HL-60 (cell line): ENCODE results near the gene ATP10A.

ENCODE experiments used
- DNase-seq, 2 experiments: peaks; one replicate each; pipeline ENCODE4 v3.0.0-alpha.2; 2010 to 2020; ENCODE audit warnings: low read depth in 1 of 2, low spot score in 1 of 2
- H3K27ac ChIP-seq: fragments of 250-450 bp; sonication (Bioruptor Pico); replicated peaks from 2 replicates; pipeline ENCODE4 v1.5.1; 2020; ENCODE audit warnings: mild to moderate bottlenecking, moderate library complexity
- H3K27me3 ChIP-seq: fragments of 250-450 bp; sonication (Bioruptor Pico); 2 replicates; pipeline ENCODE4 v1.5.1; 2021; ENCODE audit warnings: mild to moderate bottlenecking, moderate library complexity; ENCODE audit not compliant: insufficient read depth, poor library complexity, severe bottlenecking
- H3K4me3 ChIP-seq: replicated peaks from 2 replicates; pipeline ENCODE4 v1.5.1; 2011; ENCODE audit warnings: mild to moderate bottlenecking, control low read depth, low read length; ENCODE audit not compliant: insufficient read depth
- GABPA ChIP-seq: IDR thresholded peaks from 2 replicates; pipeline ENCODE4 v1.6.1; 2012; ENCODE audit warnings: low read depth
- POLR2AphosphoS5 ChIP-seq: IDR thresholded peaks from 2 replicates; pipeline ENCODE4 v1.6.1; 2012; ENCODE audit warnings: low read depth
- REST ChIP-seq: IDR thresholded peaks from 2 replicates; pipeline ENCODE4 v1.6.1; 2012; ENCODE audit warnings: low read depth; ENCODE audit not compliant: insufficient replicate concordance
- SPI1 ChIP-seq: IDR thresholded peaks from 2 replicates; pipeline ENCODE4 v1.6.1; 2012; ENCODE audit warnings: low read depth, mild to moderate bottlenecking, borderline replicate concordance
- TF ChIP-seq, protein P1 (sequence below): IDR thresholded peaks from one replicate; pipeline ENCODE4 v1.5.1; 2011; ENCODE audit warnings: low read length, control low read depth, inconsistent platforms; ENCODE audit not compliant: insufficient read depth

ATP10A gene

GRCh38 chr15:25803036-25803435 is 60.1 kb downstream of the ATP10A start:
- DNase-seq: no peak
- TF ChIP-seq GABPA (no peak), REST (no peak), SPI1 (no peak), POLR2AphosphoS5 (no peak)
- TF ChIP-seq, protein P1, sequence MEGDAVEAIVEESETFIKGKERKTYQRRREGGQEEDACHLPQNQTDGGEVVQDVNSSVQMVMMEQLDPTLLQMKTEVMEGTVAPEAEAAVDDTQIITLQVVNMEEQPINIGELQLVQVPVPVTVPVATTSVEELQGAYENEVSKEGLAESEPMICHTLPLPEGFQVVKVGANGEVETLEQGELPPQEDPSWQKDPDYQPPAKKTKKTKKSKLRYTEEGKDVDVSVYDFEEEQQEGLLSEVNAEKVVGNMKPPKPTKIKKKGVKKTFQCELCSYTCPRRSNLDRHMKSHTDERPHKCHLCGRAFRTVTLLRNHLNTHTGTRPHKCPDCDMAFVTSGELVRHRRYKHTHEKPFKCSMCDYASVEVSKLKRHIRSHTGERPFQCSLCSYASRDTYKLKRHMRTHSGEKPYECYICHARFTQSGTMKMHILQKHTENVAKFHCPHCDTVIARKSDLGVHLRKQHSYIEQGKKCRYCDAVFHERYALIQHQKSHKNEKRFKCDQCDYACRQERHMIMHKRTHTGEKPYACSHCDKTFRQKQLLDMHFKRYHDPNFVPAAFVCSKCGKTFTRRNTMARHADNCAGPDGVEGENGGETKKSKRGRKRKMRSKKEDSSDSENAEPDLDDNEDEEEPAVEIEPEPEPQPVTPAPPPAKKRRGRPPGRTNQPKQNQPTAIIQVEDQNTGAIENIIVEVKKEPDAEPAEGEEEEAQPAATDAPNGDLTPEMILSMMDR: no peak
- Histone ChIP-seq H3K4me3 (no peak overlapping the region), H3K27me3 (peaks cover 5% of the 10 kb centered on the region), H3K27ac (no peak overlapping the region)

DNA sequence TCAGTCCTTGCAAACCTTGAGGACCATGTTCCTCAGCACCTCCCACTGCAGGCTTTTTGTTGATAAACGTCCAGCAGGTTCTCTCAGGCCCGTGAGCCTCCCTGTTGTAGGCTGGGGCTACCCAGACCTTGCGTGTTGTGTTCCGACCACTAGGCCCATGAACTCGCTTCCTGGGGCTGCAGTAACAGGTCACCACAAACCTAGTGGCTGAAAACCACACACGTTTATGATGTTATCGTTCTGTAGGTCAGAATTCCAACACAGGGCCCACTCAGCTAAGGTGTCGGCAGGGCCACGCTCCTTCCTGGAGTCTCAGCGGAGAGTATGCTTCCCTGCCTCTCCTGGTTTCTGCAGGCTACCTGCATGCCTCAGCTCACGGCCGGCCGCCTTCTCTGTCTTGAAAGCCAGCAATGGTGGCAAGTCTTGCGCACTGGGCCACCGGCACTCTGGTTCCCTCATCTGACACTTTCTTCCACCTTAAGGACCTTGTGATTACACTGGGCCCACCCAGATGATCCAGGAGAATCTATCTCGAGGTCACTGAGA is 60.8 kb downstream of the ATP10A start:
- H3K27ac ChIP-seq: no peak overlapping the region
- H3K27me3 ChIP-seq: peaks cover 5% of the 10 kb centered on the region
- DNase-seq: no peak
- TF ChIP-seq SPI1 (no peak), REST (no peak), POLR2AphosphoS5 (no peak), GABPA (no peak)
- TF ChIP-seq, protein P1: no peak
- H3K4me3 ChIP-seq: no peak overlapping the region

DNA sequence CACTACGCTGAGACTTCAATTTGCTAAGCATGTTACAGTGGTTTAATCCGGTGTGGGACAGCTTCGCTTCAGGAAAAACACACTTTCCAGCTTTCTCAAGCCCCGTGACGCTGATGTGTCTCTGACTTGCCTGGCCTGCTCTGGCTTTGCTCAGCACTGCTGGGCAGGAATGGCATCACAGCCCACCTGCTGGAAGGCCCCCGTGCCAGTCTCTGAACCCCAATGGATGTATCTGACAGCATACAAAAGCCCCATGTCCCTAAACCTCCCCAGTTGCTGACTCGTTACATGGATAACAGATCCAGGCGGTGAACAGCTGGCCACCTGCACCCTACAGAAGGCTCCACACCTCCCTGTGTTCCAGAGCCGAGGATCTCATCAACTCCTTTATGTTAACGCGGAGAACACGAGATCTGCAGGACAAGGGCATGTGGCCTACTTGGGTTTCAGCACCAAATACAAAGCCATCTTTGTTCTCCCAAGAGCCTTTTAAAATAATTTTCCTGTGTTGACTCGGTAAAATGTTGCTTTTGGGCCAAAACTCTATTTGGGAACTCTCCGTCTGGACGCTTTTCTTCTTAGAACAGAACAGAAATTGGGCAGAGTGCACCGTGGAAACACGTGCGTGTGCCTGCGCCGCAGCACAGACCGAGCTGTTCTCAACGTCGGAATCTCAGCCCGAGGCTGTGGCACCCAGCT is 61.4 kb downstream of the ATP10A start:
- peaks cover 5% of the 10 kb centered on the region for H3K27me3 ChIP-seq
- no peak for DNase-seq
- TF ChIP-seq, protein P1: no peak
- no peak for TF ChIP-seq REST
- H3K27ac ChIP-seq: no peak overlapping the region
- H3K4me3 ChIP-seq: no peak overlapping the region
